Nucleus accumbens (tissue), 56 donors: ENCODE data around the gene APLF.
"Not testable (repeated sequence)": the region's sequence is repeated elsewhere in the genome, so short reads cannot be mapped to it uniquely, and the experiment has no call there.

Experiments
- DNase-seq, 56 donors: peaks; one replicate each; lab custom pipeline; 2025; lab: John Stamatoyannopoulos, UW

APLF gene

DNA sequence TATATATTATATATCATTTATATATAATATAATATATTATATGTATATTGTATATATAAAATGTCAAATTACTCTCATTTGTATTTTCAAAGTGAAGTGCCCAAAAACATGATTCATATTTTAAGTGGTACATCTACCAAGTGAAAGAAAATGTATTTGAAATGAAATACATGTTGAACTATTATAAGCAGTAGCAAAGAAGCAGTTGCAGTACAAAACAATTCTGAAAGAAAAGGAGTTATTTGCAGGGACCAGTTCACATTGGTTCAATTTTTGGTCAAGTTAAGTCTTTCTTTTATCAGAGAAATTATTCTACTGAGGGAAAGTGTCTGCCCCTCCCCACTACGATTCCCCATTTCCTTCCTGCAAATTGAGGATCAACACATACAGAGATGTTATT lies 51.9 kb downstream of the APLF start:
- no peak for DNase-seq

DNA sequence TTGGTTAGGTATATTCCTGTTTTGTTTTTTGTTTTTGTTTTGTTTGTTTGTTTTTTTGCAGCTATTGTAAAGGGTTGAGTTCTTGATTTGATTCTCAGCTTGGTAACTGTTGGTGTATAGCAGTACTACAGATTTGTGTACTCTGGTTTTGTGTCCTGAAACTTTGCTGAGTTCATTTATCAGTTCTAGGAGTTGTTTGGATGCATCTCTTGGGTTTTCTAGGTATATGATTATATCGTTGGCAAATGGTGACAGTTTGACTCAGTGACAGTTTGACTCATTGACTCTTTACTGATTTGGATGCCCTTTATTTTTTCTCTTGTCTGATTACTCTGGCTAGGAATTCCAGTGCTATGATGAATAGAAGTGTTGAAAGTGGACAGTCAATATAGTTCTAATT lies 53.7 kb downstream of the APLF start:
- DNase-seq, result no peak

DNA sequence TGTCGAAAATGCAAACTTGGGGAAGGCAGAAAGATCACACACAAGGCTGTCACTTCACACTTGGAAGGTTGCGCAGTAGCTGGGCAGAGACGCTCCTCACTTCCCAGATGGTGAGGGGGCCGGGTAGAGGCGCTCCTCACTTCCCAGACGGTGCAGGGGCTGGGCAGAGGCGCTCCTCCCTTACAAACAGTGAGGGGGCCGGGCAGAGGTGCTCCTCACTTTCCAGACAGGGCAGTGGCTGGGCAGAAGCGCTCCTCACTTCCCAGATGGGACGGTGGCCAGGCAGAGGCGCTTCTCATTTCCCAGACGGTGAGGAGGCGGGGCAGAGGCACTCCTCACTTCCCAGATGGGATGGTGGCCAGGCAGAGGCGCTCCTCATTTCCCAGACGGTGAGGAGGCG lies 59.6 kb downstream of the APLF start:
- DNase-seq, result not testable (repeated sequence)

DNA sequence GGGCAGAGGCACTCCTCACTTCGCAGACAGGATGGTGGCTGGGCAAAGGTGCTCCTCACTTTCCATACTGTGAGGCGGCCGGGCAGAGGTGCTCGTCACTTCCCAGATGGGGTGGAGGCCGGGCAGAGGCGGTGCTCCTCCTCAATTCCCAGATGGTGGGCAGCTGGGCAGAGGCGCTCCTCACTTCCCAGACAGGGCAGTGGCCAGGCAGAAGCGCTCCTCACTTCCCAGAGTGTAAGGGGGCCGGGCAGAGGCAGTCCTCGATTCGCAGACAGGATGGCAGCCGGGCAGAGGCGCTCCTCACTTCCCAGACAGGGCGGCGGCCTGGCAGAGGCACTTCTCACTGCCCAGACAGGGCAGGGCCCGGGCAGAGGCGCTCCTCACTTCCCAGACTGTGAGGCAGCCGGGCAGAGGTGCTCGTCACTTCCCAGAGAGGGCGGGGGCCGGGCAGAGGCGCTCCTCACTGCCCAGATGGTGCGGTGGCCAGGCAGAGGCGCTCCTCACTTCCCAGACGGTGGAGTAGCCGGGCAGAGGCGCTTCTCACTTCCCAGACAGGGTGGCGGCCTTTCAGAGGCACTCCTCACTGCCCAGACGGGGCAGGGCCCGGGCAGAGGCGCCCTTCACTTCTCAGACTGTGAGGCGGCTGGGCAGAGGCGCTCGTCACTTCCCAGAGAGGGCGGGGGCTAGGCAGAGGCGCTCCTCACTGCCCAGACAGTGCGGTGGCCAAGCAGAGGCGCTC lies 60.1 kb downstream of the APLF start:
- peak in 1 of 56 donors; percentile 0 for DNase-seq

DNA sequence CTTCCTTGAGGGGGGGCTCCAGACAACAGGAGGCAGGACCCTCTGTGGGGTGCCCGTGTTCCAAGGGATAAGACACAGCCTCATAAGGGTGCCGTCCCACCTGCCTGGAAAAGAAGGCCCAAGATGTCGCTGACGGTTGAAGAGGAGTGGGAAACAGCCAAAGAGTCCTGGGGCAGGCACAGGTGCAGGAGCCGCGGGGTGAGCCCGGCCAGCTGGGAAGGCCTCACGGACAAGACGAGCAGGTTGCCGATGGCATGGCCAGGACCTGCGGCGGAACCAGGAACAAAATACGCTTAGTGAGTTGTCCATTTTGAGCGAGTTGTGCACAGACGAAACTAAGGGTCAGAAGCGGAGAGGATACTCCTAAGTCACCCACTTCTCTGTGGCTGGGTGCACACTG lies 61.8 kb downstream of the APLF start:
- DNase-seq, result not testable (repeated sequence)

DNA sequence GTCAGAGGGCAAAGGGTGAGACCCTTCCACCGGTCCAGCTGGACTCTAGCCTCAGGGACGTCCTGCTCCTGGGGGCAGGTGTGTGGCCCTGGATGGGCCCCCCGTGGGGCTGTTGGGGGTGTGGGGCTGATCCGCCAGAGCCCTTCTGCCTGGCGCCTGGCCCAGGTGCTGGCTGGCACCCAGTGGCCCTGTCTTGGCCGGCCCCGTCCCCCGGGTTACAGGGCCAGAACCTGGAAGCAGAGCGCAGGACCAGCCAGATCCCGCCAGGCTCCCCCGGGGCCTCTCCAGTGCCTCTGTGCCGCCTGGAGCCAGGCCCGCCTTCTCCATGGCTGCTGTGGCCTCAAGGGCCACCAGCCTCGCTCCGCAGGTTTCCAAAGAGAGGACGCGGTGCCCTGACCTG lies 62.3 kb downstream of the APLF start:
- DNase-seq, result not testable (repeated sequence)

DNA sequence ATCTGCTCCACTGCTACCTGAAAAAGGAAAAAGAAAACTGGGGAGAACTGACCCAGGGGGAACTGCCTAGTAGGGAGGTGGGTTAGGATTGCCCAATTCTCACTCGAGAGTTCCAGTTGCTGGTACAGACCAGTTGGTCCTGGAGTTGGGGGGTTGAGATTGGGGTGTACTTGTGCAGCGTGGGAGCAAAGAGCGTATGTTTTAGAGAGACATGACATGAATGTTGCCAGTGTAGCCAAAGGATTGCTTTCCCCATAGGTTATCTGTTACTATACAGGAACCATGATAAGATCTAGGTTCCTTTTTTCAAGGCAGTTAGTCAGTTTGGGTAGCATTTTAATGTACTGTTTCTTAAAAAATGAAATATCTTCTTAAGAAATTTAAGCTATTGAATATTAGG lies 68.6 kb downstream of the APLF start:
- no peak for DNase-seq

DNA sequence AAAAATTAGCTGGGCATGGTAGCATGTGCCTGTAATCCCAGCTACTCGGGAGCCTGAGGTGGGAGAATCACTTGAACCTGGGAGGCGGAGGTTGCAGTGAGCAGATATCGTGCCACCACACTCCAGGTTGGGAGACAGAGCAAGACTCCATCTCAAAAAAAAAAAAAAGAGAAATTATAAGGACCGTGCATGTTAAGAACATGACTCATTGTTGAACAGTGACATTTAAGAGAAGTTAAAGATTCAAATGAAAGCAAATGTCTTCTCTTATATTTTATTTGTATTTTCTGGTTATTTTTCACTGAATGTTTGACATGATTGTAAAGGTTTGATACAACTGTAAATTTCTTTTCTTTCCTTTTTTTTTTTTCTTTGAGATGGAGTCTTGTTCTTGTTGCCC lies 69.6 kb downstream of the APLF start:
- DNase-seq, result no peak

DNA sequence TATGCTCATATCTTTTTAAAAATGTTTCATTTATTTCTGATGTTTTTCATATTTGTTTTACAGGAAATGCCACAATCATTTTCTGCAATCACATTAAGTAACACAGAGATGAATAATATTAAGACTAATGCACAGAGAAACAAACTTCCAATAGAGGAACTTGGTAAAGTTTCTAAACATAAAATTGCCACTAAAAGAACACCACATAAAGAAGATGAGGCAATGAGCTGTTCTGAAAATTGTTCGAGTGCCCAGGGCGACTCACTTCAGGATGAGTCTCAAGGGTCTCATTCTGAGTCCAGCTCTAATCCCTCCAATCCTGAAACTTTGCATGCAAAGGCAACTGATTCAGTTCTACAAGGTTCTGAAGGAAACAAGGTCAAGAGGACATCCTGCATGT lies 70.4 kb downstream of the APLF start:
- no peak for DNase-seq

DNA sequence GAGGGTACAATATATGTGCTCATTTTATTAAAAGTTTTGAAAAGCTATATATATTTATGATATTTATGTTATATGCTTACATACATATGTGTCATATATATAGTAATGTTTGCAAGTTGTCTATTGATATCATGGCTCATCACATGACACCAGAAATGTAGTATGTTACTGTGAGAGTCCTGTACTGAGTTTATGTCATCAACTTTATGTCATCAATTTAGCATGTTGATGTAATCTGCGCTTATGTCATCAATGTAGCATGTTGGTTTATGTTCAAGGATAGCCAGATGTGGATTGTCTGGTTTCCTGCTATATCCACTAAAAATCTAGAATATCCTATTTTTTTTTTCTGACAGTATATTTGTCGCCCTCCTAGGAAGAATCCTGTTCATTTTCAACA lies 77.4 kb downstream of the APLF start:
- DNase-seq, result no peak

DNA sequence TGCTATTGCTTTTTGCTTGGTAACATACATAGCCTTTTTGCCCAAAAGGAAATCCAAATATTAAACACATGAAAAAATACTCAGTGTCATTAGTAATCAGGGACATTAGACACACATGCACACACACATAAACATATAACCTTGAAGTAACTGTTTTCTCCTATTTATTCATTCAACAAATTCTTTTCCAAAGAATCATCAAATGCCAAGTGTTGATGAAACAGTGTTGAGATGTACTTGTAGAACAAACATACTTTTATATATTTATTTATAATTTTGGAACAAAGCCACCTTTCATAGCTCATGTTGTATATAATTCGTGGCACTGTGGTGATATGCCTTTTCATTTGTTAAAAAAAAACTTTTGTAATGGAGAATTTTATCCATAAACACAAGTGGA lies 81.0 kb downstream of the APLF start:
- DNase-seq, result no peak

DNA sequence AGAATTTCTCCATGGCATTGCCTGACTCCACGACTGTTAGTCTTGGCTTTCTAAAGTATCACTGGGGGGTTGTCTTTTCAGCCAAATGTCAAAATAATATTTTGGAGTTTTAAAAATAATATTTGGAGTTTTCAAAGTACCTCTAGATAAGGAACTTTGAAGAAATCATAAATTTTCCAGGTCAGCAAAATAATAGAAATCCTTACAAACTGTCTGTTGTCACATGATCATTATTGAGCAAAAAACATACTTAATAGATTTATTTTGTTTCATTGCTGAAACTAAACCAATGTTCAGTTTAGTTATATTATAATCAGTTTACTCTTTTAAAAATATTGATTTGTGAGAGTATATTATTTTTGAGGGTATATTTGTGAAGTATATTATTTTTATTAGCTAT lies 85.7 kb downstream of the APLF start:
- no peak for DNase-seq

DNA sequence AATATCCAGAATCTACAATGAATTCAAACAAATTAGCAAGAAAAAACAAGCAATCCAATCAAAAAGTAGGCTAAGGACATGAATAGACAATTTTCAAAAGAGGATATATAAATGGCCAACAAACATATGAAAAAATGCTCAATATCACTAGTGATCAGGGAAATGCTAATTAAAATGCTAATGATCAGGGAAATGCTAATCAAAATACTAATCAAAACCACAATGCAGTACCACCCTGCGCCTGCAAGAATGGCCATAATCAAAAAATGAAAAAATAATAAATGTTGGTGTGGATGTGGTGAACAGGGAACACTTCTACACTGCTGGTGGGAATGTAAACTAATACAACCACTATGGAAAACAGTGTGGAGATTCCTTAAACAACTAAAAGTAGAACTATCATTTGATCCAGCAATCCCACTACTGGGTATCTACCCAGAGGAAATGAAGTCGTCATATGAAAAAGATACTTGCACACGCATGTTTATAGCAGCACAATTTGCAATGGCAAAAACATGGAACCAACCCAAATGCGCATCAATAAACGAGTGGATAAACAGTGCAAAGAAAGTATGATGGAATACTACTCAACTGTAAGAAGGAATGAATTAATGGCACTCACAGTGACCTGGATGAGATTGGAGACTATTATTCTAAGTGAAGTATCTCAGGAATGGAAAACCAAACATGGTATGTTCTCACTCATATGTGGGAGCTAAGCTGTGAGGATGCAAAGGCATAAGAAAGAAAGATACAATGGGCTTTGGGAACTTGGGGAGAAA lies 88.2 kb downstream of the APLF start:
- not testable (repeated sequence) for DNase-seq

DNA sequence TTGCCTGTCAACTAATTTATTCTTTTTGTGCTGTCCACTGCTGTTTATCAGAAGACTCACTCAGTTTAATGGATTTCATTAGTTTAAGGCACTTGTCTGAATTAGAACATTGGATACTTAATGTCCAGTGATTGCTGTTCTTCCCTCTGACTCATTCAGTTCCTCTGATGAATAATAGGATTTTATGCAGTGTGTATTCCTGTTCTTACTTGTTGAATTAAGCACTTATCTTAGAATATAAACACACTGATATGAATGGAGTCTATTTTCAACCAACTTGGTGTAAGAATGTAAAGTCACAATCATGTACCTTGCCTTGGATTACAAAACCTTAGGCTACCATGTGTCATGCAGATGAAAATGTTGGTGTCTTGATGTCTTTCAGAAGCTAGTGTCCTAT lies 89.0 kb downstream of the APLF start:
- DNase-seq, result no peak

DNA sequence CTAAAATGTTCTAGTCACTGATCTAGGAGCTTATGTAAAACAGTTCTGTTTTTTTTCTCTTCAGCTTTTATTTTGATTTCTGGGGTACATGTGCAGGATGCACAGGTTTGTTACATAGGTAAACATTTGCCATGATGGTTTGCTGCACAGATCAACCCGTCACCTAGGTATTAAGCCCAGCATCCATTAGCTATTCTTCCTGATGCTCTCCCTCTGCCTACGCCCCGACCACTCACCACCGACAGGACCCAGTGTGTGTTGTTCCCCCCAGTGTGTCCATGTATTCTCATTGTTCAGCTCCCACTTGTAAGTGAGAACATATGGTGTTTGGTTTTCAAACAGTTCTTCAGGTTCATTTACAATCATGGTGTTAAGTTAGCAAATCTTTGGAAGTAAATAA lies 91.2 kb downstream of the APLF start:
- DNase-seq, result no peak

DNA sequence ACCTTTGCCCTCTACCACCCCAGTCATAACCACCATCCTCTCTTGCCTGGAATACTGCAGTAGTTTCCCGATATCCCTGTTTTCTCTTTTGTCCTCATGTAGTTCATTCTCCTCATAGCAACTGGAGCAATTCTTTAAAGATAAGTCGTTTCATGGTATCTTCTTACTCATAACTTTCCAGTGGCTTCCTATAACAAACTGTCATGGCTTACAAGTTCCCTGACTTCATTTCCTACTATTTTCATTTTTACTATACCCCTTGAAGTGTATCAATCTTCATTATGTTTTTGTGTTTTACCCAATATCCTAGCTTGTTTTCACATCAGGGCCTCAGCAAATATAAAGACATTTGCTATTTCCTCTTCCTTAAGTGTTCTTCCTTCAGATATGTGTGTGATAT lies 92.3 kb downstream of the APLF start:
- DNase-seq, result no peak

DNA sequence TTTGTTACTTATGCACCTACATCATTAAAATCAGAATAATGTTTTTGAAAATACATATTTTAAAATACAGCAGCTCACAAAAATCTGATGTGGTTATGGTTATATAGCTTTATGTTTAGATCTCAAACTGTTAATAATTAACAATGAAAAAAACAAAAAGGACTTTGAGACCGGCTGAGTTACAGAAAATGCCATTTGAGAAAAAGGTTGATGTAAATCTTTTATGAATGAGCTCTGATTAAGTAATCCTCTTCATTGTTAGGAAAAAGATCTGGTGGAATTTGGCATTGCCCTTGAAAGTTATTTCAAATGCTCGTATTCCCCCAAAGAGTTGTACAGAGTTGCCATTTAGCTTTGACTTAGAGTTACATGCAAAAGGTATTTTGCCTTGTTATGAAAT lies 93.2 kb downstream of the APLF start:
- no peak for DNase-seq

DNA sequence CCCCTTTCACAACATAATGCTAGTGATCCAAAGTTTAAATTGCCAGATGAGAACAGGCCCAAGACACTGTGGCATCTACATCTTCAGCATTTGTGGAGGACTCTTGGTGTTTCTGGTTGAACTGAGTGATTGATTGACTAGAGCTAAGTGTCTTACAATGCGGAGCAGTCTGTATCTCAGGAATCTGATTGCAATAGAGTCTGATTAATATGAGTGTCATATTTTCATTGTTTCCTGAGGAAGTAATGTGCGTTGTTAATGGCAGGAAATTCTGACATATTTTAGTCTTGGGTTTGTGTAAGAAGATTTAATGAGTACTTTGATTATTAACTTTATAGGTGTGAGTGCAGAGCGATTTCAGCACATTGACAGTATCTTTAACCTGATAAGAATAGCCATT lies 94.0 kb downstream of the APLF start:
- no peak for DNase-seq

DNA sequence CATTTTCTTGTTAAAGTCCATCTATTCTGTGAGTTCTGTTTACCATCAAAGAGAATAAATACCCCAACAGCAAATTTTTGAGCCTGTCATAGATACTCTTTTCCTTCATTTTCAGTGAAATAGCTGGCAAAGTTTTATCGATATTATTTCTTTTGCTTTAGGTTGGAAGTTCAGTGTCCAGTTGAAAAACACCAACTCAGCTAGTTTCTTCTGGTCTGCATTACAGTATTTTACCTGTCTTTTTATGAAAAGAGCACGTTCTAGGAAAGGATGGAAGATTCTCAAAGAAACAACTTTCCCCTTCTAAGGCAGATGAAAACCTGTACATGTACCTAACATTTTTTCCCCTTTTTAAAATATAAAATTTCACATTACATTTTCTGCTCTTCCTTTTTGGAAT lies 95.5 kb downstream of the APLF start:
- DNase-seq, result no peak

DNA sequence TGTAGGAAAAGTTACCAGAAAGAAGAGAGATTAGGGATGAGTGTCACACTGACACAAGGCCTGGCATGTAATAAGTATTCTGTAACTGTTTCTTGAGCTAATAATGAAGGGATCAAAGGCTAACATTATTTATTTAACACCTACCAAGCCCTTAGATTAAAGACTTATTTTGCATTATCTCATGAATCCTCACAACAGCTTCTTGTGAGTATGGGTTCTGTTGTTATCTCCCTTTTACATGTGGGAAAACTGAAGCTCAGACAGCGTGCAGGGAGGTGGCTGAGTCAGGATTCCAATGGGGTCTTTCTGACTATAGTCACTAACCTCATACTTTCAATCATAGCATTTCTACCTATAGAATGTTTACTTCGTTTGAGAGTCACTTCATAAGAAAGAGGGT lies 97.0 kb downstream of the APLF start:
- no peak for DNase-seq

DNA sequence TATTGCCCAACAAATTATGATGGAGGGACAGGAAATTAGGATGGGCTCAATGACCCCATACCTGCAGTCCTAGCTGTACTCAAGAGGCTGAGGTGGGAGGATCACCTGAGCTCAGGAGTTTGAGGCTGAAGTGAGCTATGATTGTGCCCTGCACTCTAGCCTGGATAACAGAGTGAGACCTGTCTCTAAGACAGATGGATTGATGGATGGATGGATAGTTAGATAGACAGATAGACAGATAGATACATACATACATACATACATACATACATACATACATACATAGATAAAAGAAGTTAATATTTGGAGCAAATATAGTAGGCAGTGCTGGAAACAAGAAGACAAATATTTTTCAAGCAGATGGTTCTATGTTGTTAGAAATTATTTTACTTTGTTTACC lies 97.9 kb downstream of the APLF start:
- DNase-seq, result no peak

DNA sequence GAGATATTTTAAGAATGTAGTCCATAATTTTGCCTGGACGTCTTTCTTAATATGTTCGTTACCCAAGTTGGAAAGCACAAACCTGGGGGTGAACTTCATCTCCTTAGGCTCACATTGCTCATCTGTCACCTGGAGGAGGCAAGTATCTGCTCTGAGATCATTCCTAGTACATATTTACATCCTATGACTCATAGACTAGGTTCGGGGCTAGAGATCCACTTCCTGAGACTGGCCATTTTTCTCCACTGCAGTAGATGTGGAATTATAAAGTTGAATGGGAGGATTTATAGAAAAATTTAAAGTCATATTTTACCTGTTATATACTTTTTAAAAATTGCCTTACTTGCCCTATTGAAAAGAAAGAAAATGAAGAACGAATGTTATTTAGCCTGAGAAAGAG lies 98.5 kb downstream of the APLF start:
- DNase-seq, result no peak
